OCI-LY3 (cell line): ENCODE results near the gene SASH1.

Experiments
- H2AFZ ChIP-seq: fragments of 200-600, 300-600 bp; shearing (Covaris generic); 2 replicates; pipeline ENCODE4 v1.6.0; 2014; ENCODE audit warnings: antibody characterized with exemption, low read depth, low read length
- H3K27ac ChIP-seq: fragments of 200-600, 300-600 bp; sonication (generic); 2 replicates; pipeline ENCODE4 v1.5.1; 2014; ENCODE audit warnings: mild to moderate bottlenecking, low read length, moderate library complexity, mixed read lengths
- H3K27me3 ChIP-seq: fragments of 200-600, 300-600 bp; sonication (generic); 2 replicates; pipeline ENCODE4 v1.6.1; 2014; ENCODE audit warnings: low read depth, low read length, mixed read lengths
- H3K36me3 ChIP-seq: fragments of 200-600, 300-600 bp; sonication (generic); replicated peaks from 2 replicates; pipeline ENCODE3; 2014; ENCODE audit warnings: low read depth, low read length, mixed read lengths
- H3K4me1 ChIP-seq: fragments of 300-600, 200-600 bp; sonication (generic); 2 replicates; pipeline ENCODE4 v1.6.1; 2014; ENCODE audit warnings: low read length, mixed read lengths
- H3K4me2 ChIP-seq: fragments of 200-600, 300-600 bp; sonication (generic); 2 replicates; pipeline ENCODE4 v1.6.1; 2014; ENCODE audit warnings: low read length, mixed read lengths
- H3K4me3 ChIP-seq: fragments of 300-600, 200-600 bp; sonication (generic); 2 replicates; pipeline ENCODE4 v1.5.1; 2014; ENCODE audit warnings: antibody characterized with exemption, mild to moderate bottlenecking, low read length, moderate library complexity
- H3K79me2 ChIP-seq: fragments of 300-600, 200-600 bp; shearing (Covaris generic); 2 replicates; pipeline ENCODE4 v1.6.1; 2014; ENCODE audit warnings: mild to moderate bottlenecking, low read length, mixed read lengths
- H3K9ac ChIP-seq: fragments of 300-600, 200-600 bp; shearing (Covaris generic); 2 replicates; pipeline ENCODE4 v1.6.0; 2014; ENCODE audit warnings: mild to moderate bottlenecking, low read length, moderate library complexity
- H3K9me3 ChIP-seq: fragments of 200-600, 300-600 bp; shearing (Covaris generic); 2 replicates; pipeline ENCODE4 v1.6.1; 2014; ENCODE audit warnings: low read length, mixed read lengths; ENCODE audit not compliant: insufficient read depth
- H4K20me1 ChIP-seq: fragments of 200-600, 300-600 bp; sonication (generic); 2 replicates; pipeline ENCODE4 v1.6.1; 2016; ENCODE audit warnings: low read length, mixed read lengths; ENCODE audit not compliant: insufficient read depth
- CTCF ChIP-seq: fragments of 200-600, 300-600 bp; sonication (generic); IDR thresholded peaks from 2 replicates; pipeline ENCODE4 v1.5.1; 2014; ENCODE audit warnings: antibody characterized with exemption, low read length, low read depth
- EZH2phosphoT487 ChIP-seq: fragments of 200-600 bp; shearing (Covaris generic); IDR thresholded peaks from 2 replicates; pipeline ENCODE4 v1.6.1; 2018; ENCODE audit warnings: antibody characterized with exemption, mixed run types, low read depth

Gene SASH1

GRCh38 chr6:148590883-148591282 is 248.2 kb downstream of the SASH1 start:
- no peak overlapping the region for H3K27ac ChIP-seq
- no peaks in the 10 kb centered on the region for H3K79me2 ChIP-seq
- H3K27me3 ChIP-seq = no peaks in the 10 kb centered on the region
- H3K9me3 ChIP-seq = no peaks in the 10 kb centered on the region
- no peak for TF ChIP-seq EZH2phosphoT487
- no peak for TF ChIP-seq CTCF
- H3K9ac ChIP-seq = no peak overlapping the region
- H3K4me3 ChIP-seq = no peak overlapping the region
- no peak overlapping the region for H3K4me2 ChIP-seq
- H4K20me1 ChIP-seq = no peaks in the 10 kb centered on the region
- H3K4me1 ChIP-seq = no peaks in the 10 kb centered on the region; the same call in 1 of the 2 replicates
- H2AFZ ChIP-seq = peak overlapping the region; percentile 45; the same call in 1 of the 2 replicates
- H3K36me3 ChIP-seq = no peaks in the 10 kb centered on the region

- H3K4me1 ChIP-seq = no peaks in the 10 kb centered on the region; the same call in 1 of the 2 replicates
- no peaks in the 10 kb centered on the region for H3K27me3 ChIP-seq
- H3K9ac ChIP-seq = no peak overlapping the region
- no peak overlapping the region for H2AFZ ChIP-seq
- H3K27ac ChIP-seq = no peak overlapping the region
- TF ChIP-seq CTCF (no peak), EZH2phosphoT487 (no peak)
- no peak overlapping the region for H3K4me3 ChIP-seq
- H3K79me2 ChIP-seq = no peaks in the 10 kb centered on the region
- no peaks in the 10 kb centered on the region for H4K20me1 ChIP-seq
- H3K36me3 ChIP-seq = no peaks in the 10 kb centered on the region
- H3K4me2 ChIP-seq = no peak overlapping the region
- no peaks in the 10 kb centered on the region for H3K9me3 ChIP-seq
Measured at GRCh38 chr6:148591656-148592055, 249.0 kb downstream of the SASH1 start.

GRCh38 chr6:148593130-148593812 is 250.6 kb downstream of the SASH1 start:
- no peak overlapping the region for H3K4me3 ChIP-seq
- H3K79me2 ChIP-seq = no peaks in the 10 kb centered on the region
- H3K27me3 ChIP-seq = no peaks in the 10 kb centered on the region
- TF ChIP-seq EZH2phosphoT487 = no peak
- TF ChIP-seq CTCF = no peak
- H3K36me3 ChIP-seq = no peaks in the 10 kb centered on the region
- H3K9me3 ChIP-seq = no peaks in the 10 kb centered on the region
- no peak overlapping the region for H3K9ac ChIP-seq
- no peaks in the 10 kb centered on the region for H4K20me1 ChIP-seq
- no peaks in the 10 kb centered on the region; the same call in 1 of the 2 replicates for H3K4me1 ChIP-seq
- H3K4me2 ChIP-seq = no peak overlapping the region
- H2AFZ ChIP-seq = no peak overlapping the region
- H3K27ac ChIP-seq = no peak overlapping the region

GRCh38 chr6:148593813-148594170 is 251.2 kb downstream of the SASH1 start:
- H4K20me1 ChIP-seq = no peaks in the 10 kb centered on the region
- no peaks in the 10 kb centered on the region for H3K27me3 ChIP-seq
- no peaks in the 10 kb centered on the region for H3K79me2 ChIP-seq
- H3K4me3 ChIP-seq = no peak overlapping the region
- no peaks in the 10 kb centered on the region for H3K36me3 ChIP-seq
- H3K4me1 ChIP-seq = no peaks in the 10 kb centered on the region; the same call in 1 of the 2 replicates
- H2AFZ ChIP-seq = no peak overlapping the region
- no peaks in the 10 kb centered on the region for H3K9me3 ChIP-seq
- TF ChIP-seq EZH2phosphoT487 = no peak
- TF ChIP-seq CTCF = no peak
- no peak overlapping the region for H3K9ac ChIP-seq
- no peak overlapping the region for H3K4me2 ChIP-seq
- no peak overlapping the region for H3K27ac ChIP-seq
